K562 (cell line): Measurements from ENCODE around the gene BRICD5. TPM values are rescaled to one million over a fixed set of nuclear protein-coding genes. Genes with fewer than 3 reads are reported as not detected.

Experiments used
- BCOR ChIP-seq: fragments of 450-650 bp; IDR thresholded peaks from 2 replicates; pipeline ENCODE4 v1.6.1; 2016
- CTCFL ChIP-seq: IDR thresholded peaks from 2 replicates; pipeline ENCODE4 v1.6.1; 2011; ENCODE audit warnings: borderline replicate concordance, low read depth, mild to moderate bottlenecking, moderate library complexity, low read length; ENCODE audit not compliant: insufficient read depth, poor library complexity, severe bottlenecking
- ESRRA ChIP-seq: fragments of 450-650 bp; IDR thresholded peaks from 2 replicates; pipeline ENCODE4 v1.6.1; 2014; ENCODE audit warnings: low read depth, mild to moderate bottlenecking, moderate library complexity, borderline replicate concordance
- ILK ChIP-seq: fragments of 450-650 bp; IDR thresholded peaks from 2 replicates; pipeline ENCODE4 v1.6.1; 2016; ENCODE audit warnings: missing genetic modification characterization, low read depth, mild to moderate bottlenecking, missing compliant biosample characterization, moderate library complexity, borderline replicate concordance
- KDM5B ChIP-seq: fragments of 200-600 bp; sonication (generic); IDR thresholded peaks from 2 replicates; pipeline ENCODE4 v1.6.1; 2012; ENCODE audit warnings: low read depth, mild to moderate bottlenecking, moderate library complexity, low read length, control low read depth, inconsistent platforms; ENCODE audit not compliant: insufficient replicate concordance
- MTA2 ChIP-seq: fragments of 450-650 bp; IDR thresholded peaks from 2 replicates; pipeline ENCODE4 v1.6.1; 2016; ENCODE audit warnings: low read depth
- NEUROD1 ChIP-seq: fragments of 150-350 bp; IDR thresholded peaks from 2 replicates; pipeline ENCODE4 v1.6.1; 2014; ENCODE audit warnings: borderline replicate concordance, low read length, low read depth; ENCODE audit not compliant: partially characterized antibody
- RBFOX2 ChIP-seq: fragments of 200-400 bp; formaldehyde crosslinking; IDR thresholded peaks from 2 replicates; pipeline ENCODE4 v1.6.1; 2017; ENCODE audit warnings: low read depth, mild to moderate bottlenecking, low read length, moderate library complexity
- ZNF780A ChIP-seq: fragments of 250-450 bp; sonication (Bioruptor Pico); IDR thresholded peaks from 2 replicates; pipeline ENCODE4 v1.5.0; 2021; ENCODE audit warnings: mild to moderate bottlenecking
- polyA plus RNA-seq, 8 experiments: library from polyadenylated mRNA; depleted of rRNA in 4 of 8; stranded (reverse) in 5 of 8; unstranded in 3 of 8; fragments of >200 nt; fragmentation: Nextera tagmentation in 2 of 8; fragmentation: Illumina TruSeq in 1 of 8; extraction: Ambion mirVana in 2 of 8; extraction: Trizol in 1 of 8; gene quantifications; 2 replicates each; pipeline versions ENCODE4 v1.2.1 to v1.2.3, GENCODE V29; 2011 to 2014; ENCODE audit warnings: inconsistent platforms in 1 of 8, missing spikeins in 1 of 8
- total RNA-seq, 7 experiments: library from RNA; depleted of rRNA in 6 of 7; stranded (reverse); fragments of >200 nt in 6 of 7; fragmentation: Illumina TruSeq in 2 of 7; extraction: Trizol in 2 of 7; gene quantifications; 2 replicates each; pipeline versions ENCODE4 v1.2.1 to v1.2.3, GENCODE V29; 2011 to 2021; ENCODE audit warnings: low replicate concordance in 1 of 7
- TF ChIP-seq, protein P1 (sequence below), 2 experiments: fragments of 450-650 bp in 1 of 2; sonication (generic) in 1 of 2; formaldehyde crosslinking in 1 of 2; IDR thresholded peaks; 2 replicates each; pipeline versions ENCODE4 v1.7.1 to v1.9.0; 2016 to 2022; ENCODE audit warnings: inconsistent platforms in 1 of 2, mild to moderate bottlenecking in 1 of 2, missing genetic modification reagents in 1 of 2
- TF ChIP-seq, protein P2 (sequence below): fragments of 250-450 bp; sonication (Bioruptor Pico); IDR thresholded peaks from 2 replicates; pipeline ENCODE4 v1.8.0; 2021; ENCODE audit warnings: mild to moderate bottlenecking, moderate library complexity

Gene BRICD5
- total and polyA plus RNA-seq, 9 of the 15 experiments (the other 6 are each of a cell fraction or from before 2014, with no cell fraction given) = 0.24 to 15.1 (median 2.4) TPM; not detected in 1

DNA sequence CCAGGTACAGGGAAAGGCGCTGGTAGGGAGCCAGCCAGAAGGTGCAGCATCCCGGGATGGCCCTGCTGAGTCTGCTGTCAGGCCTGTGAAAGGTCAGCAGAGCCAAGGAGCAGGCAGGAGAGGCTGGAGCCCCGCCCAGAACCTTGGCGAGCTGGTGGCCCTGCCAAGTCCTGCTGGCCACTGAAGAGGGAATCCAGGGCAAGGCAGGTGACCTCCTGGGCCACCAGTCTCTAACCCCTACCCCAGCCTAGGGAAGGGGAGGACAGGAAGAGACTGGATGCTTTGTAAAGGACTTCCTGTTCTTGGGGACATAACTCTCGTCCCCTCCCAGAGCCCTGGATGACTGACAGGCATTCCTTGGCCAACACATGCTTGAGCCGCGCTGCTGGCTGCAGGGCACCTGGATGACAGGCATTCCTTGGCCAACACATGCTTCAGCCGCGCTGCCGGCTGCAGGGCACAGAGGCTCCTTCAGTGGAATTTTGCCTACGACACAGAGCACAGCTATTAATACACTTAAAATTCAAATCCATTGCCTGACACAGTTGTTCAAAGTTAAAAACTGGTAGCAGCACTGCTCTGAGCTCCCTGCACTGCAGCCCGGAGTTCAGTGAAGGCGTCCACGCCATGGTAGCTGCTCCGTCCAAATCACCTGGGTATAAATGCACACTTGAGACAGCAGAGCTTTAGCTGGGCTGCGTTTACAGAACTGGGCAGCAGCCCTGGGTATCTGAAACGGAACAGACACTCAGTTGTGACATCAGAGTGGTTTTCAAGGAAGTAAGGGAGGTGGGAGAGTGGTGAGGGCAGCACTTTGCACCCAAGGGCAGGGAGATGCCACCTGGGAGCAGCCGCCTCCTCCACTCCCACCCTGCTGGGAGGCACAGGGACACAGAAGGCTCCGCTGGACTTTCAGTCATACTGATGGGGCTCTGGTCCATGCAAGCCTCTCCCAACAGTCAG, 2.0 kb upstream of the BRICD5 start (continued):
- TF ChIP-seq, protein P1, sequence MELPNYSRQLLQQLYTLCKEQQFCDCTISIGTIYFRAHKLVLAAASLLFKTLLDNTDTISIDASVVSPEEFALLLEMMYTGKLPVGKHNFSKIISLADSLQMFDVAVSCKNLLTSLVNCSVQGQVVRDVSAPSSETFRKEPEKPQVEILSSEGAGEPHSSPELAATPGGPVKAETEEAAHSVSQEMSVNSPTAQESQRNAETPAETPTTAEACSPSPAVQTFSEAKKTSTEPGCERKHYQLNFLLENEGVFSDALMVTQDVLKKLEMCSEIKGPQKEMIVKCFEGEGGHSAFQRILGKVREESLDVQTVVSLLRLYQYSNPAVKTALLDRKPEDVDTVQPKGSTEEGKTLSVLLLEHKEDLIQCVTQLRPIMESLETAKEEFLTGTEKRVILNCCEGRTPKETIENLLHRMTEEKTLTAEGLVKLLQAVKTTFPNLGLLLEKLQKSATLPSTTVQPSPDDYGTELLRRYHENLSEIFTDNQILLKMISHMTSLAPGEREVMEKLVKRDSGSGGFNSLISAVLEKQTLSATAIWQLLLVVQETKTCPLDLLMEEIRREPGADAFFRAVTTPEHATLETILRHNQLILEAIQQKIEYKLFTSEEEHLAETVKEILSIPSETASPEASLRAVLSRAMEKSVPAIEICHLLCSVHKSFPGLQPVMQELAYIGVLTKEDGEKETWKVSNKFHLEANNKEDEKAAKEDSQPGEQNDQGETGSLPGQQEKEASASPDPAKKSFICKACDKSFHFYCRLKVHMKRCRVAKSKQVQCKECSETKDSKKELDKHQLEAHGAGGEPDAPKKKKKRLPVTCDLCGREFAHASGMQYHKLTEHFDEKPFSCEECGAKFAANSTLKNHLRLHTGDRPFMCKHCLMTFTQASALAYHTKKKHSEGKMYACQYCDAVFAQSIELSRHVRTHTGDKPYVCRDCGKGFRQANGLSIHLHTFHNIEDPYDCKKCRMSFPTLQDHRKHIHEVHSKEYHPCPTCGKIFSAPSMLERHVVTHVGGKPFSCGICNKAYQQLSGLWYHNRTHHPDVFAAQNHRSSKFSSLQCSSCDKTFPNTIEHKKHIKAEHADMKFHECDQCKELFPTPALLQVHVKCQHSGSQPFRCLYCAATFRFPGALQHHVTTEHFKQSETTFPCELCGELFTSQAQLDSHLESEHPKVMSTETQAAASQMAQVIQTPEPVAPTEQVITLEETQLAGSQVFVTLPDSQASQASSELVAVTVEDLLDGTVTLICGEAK (IDR thresholded peaks at IDR 0.05) = peak; percentile 58; the same call in 1 of the 2 replicates
- TF ChIP-seq, protein P1 (CRISPR knock-in tag; IDR thresholded peaks at IDR 0.05) = no peak
- no peak for TF ChIP-seq NEUROD1
- no peak for TF ChIP-seq ILK (tag)
- TF ChIP-seq ZNF780A (CRISPR knock-in tag) = no peak
- TF ChIP-seq BCOR = no peak
- TF ChIP-seq RBFOX2 = peak; percentile 52
- no peak for TF ChIP-seq MTA2
- TF ChIP-seq ESRRA = no peak
- TF ChIP-seq, protein P2, sequence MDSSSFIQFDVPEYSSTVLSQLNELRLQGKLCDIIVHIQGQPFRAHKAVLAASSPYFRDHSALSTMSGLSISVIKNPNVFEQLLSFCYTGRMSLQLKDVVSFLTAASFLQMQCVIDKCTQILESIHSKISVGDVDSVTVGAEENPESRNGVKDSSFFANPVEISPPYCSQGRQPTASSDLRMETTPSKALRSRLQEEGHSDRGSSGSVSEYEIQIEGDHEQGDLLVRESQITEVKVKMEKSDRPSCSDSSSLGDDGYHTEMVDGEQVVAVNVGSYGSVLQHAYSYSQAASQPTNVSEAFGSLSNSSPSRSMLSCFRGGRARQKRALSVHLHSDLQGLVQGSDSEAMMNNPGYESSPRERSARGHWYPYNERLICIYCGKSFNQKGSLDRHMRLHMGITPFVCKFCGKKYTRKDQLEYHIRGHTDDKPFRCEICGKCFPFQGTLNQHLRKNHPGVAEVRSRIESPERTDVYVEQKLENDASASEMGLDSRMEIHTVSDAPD = no peak
- peak; percentile 55 for TF ChIP-seq KDM5B
- no peak for TF ChIP-seq CTCFL
